DMS 273 treated with DMSO at 0.1 percent for 48 hours (cell line): Measurements from ENCODE around the gene LGALSL.

Source experiments
- DNase-seq: peaks from one replicate; lab custom pipeline; 2025; lab: John Stamatoyannopoulos, UW

The LGALSL gene

DNA sequence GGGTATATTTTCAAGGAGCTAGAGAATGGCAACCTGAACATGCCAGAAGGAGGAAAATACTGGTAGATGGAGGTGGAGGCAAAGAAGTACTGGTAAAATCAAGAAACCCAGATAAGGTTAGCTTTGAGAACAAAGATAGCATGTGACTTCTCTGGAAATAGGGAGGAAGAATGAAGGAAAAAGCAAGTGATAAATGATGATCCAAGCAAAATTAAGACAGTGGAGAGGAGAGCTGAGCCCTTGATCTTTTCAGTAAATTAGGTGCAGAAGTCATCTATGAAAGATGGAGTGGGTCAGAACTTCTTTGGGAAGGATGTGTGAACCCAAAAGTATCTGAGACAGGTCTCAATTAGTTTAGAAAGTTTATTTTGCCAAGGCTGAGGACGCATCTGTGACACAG, 44.5 kb downstream of the LGALSL start:
- DNase-seq, result no peak

DNA sequence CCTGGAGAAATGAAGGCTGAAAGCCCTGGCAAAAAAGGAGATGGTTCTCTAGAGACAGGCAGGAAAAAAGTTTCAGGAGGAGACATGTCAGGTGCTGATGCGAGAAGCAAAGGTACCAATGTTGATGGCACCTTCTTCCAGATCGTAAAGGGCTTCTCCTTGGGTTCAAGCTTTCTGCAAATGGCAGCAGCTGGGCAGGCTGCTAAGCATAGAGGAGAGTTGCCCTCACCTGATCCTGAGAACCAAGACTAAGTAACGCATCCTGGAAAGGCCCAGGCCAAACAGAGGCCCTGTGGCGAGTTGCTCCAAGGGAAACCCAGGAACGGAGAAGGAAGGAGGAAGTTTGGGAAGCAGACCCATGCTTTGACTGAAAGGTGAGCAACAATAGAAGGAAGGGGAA, 46.6 kb downstream of the LGALSL start:
- no peak for DNase-seq

DNA sequence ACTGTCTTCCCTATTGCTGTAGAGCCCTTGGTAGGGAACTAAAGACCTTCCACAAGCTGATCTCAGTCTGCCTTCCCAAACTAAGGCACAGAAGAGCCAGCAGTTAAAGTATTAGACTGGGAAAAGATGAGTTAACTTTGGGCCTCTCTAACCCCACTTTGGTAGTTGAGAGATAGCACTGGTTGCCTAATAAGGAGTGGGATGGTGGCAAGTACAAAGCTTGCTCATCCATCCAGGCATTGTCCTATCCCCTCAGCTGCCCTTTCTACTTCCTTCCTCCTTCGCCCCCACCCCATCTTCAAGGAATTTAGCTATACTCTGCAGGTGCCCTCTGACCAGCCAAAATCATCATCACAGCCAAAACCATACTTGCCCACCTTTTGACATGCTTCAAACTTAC, 48.0 kb downstream of the LGALSL start:
- DNase-seq, result no peak

DNA sequence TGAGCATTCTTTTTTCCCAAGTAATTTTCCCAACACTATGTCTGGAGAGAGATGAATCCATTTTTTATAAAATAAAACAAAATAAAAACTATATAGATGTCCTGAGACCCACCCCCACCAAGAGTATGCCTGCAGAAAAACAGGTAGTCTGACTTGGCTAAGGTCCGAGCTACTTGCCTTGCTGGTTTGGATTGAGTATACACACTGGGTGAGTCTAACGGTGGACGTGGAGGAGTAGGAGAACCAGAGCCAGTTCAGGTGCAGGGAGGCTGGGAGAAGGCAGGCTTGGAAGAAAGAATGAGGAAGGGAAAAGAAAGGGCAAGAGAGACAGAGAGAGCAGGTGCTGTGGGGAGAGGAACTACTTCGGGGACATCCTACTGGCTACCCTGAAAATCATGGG, 48.9 kb downstream of the LGALSL start:
- DNase-seq, result no peak

- DNase-seq, result no peak
Measured at GRCh38 chr2:64504774-64505720, 51.1 kb downstream of the LGALSL start.

- no peak for DNase-seq
Measured at GRCh38 chr2:64506686-64507085, 52.7 kb downstream of the LGALSL start.
